Liver (tissue), 9 donors: ENCODE measurements around the gene ARHGAP23. TPM values are rescaled to one million over a fixed set of nuclear protein-coding genes. Genes with fewer than 3 reads are reported as not detected.
"Not testable (repeated sequence)": the region's sequence is repeated elsewhere in the genome, so short reads cannot be mapped to it uniquely, and the experiment has no call there.

Experiments used
- DNase-seq: peaks from one replicate; pipeline ENCODE4 v3.0.0-alpha.2; 2017; ENCODE audit warnings: low spot score
- H3K27ac ChIP-seq, 2 donors: one replicate each; pipeline ENCODE4 v1.7.0; 2013; ENCODE audit warnings: inconsistent platforms in 2 of 2, low read length in 2 of 2, control low read depth in 1 of 2, low read depth in 1 of 2, mild to moderate bottlenecking in 1 of 2
- H3K27me3 ChIP-seq, 4 donors: one replicate each; pipeline versions ENCODE4 v1.6.1 to v1.7.0; 2013; ENCODE audit warnings: low read length in 3 of 4, inconsistent platforms in 1 of 4, mild to moderate bottlenecking in 1 of 4, moderate library complexity in 1 of 4; ENCODE audit not compliant: control insufficient read depth in 4 of 4, insufficient read depth in 4 of 4
- H3K36me3 ChIP-seq, 4 donors: one replicate each; pipeline versions ENCODE4 v1.6.1 to v1.7.0; 2013; ENCODE audit warnings: low read length in 3 of 4, mild to moderate bottlenecking in 3 of 4, low read depth in 1 of 4, moderate library complexity in 1 of 4; ENCODE audit not compliant: control insufficient read depth in 4 of 4, insufficient read depth in 3 of 4
- H3K4me1 ChIP-seq, 4 donors: one replicate each; pipeline versions ENCODE4 v1.6.1 to v1.7.0; 2013; ENCODE audit warnings: low read length in 3 of 4, mild to moderate bottlenecking in 3 of 4, moderate library complexity in 1 of 4; ENCODE audit not compliant: control insufficient read depth in 4 of 4, insufficient read depth in 4 of 4
- H3K4me3 ChIP-seq, 3 donors: one replicate each; pipeline versions ENCODE4 v1.6.1 to v1.7.0; 2013; ENCODE audit warnings: low read length in 3 of 3, control low read depth in 1 of 3, low read depth in 1 of 3, mild to moderate bottlenecking in 1 of 3
- H3K9ac ChIP-seq, 2 donors: one replicate each; pipeline ENCODE4 v1.7.0; 2013; ENCODE audit warnings: low read length in 2 of 2, mild to moderate bottlenecking in 2 of 2, moderate library complexity in 2 of 2, control low read depth in 1 of 2, low read depth in 1 of 2
- H3K9me3 ChIP-seq, 4 donors: one replicate each; pipeline versions ENCODE4 v1.6.1 to v1.7.0; 2013; ENCODE audit warnings: low read length in 3 of 4; ENCODE audit not compliant: control insufficient read depth in 4 of 4
- EGR1 ChIP-seq, 2 donors: IDR thresholded peaks; 2 replicates each; pipeline ENCODE4 v1.6.1; 2016 to 2018; ENCODE audit warnings: antibody characterized with exemption in 2 of 2, low read depth in 2 of 2
- GABPA ChIP-seq, 2 donors: IDR thresholded peaks in 1 of 2; conservative IDR thresholded peaks in 1 of 2; 2 replicates each; pipeline ENCODE4 v1.6.1; 2016; ENCODE audit warnings: antibody characterized with exemption in 2 of 2, mild to moderate bottlenecking in 1 of 2, moderate library complexity in 1 of 2
- HNF4A ChIP-seq, 2 donors: conservative IDR thresholded peaks; 2 replicates each; pipeline ENCODE4 v1.6.1; 2016; ENCODE audit warnings: antibody characterized with exemption in 2 of 2, mild to moderate bottlenecking in 2 of 2
- NR2F2 ChIP-seq: IDR thresholded peaks from 2 replicates; pipeline ENCODE4 v1.6.1; 2016; ENCODE audit warnings: antibody characterized with exemption
- RAD21 ChIP-seq, 2 donors: IDR thresholded peaks; 2 replicates each; pipeline ENCODE4 v1.6.1; 2016; ENCODE audit warnings: antibody characterized with exemption in 2 of 2, mild to moderate bottlenecking in 2 of 2
- REST ChIP-seq: IDR thresholded peaks from 2 replicates; pipeline ENCODE4 v1.6.1; 2016; ENCODE audit warnings: antibody characterized with exemption, mild to moderate bottlenecking
- RXRA ChIP-seq, 2 donors: IDR thresholded peaks; 2 replicates each; pipeline ENCODE4 v1.6.1; 2017 to 2018; ENCODE audit warnings: antibody characterized with exemption in 2 of 2, mild to moderate bottlenecking in 1 of 2
- SP1 ChIP-seq: IDR thresholded peaks from 2 replicates; pipeline ENCODE4 v1.6.1; 2018; ENCODE audit warnings: antibody characterized with exemption, mild to moderate bottlenecking
- YY1 ChIP-seq: IDR thresholded peaks from 2 replicates; pipeline ENCODE4 v1.6.1; 2016; ENCODE audit warnings: antibody characterized with exemption, mild to moderate bottlenecking
- WGBS: extraction: QIAGEN DNeasy Blood & Tissue Kit; methylation state at CpG from one replicate; pipeline ENCODE4 v1.1.7; 2013; 5-methylcytosine and 5-hydroxymethylcytosine counted together
- polyA plus RNA-seq, 2 donors: library from polyadenylated mRNA; stranded (reverse) in 1 of 2; unstranded in 1 of 2; fragments of 200-250 nt in 1 of 2; fragments of >200 nt in 1 of 2; fragmentation: Nextera tagmentation in 1 of 2; extraction: Ambion mirVana in 1 of 2; gene quantifications; one replicate each; pipeline versions ENCODE4 v1.2.1 to v1.2.3, GENCODE V29; 2013 to 2015
- total RNA-seq, 2 donors: library from RNA; depleted of rRNA; stranded (reverse); fragments of >200 nt; gene quantifications; one replicate each; pipeline ENCODE4 v1.2.3, GENCODE V29; 2014
- TF ChIP-seq, protein P1 (sequence below): IDR thresholded peaks from 2 replicates; pipeline ENCODE4 v1.6.1; 2016; ENCODE audit warnings: antibody characterized with exemption
- TF ChIP-seq, protein P2 (sequence below): IDR thresholded peaks from 2 replicates; pipeline ENCODE4 v1.6.1; 2016; ENCODE audit warnings: antibody characterized with exemption
- donor health status: healthy.
- donor health status: healthy.
- donor health status: healthy.
- donor health status: healthy.
- donor health status: healthy.

ARHGAP23 gene
- total and polyA plus RNA-seq, 4 donors: 0.28 to 31.8 (median 4.6) TPM

DNA sequence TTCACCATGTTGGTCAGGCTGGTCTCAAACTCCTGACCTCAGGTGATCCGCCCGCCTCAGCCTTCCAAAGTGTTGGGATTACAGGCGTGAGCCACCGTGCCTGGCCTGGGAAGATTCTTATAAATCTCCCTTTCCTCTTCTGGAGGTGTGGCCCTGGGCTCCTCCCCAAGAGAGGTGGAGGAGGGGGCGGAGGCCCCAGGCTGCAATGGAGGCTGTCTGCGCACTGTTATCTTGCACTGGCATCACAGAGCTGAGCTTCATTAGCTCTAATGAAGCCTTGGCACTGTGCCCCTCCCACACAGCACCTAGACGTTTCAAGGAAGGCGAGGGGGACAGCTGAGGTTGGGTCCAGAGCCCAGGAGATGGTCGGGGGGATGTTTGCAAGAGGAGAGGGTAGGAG lies 7.5 kb downstream of the ARHGAP23 start:
- no peak overlapping the region for H3K9ac ChIP-seq
- no peak overlapping the region for H3K27ac ChIP-seq
- no peaks in the 10 kb centered on the region for H3K4me1 ChIP-seq
- H3K4me3 ChIP-seq: no peak overlapping the region
- no peaks in the 10 kb centered on the region for H3K36me3 ChIP-seq
- H3K9me3 ChIP-seq: no peaks in the 10 kb centered on the region
- WGBS: 78% methylated on average over 9 of the region's 9 CpGs
- TF ChIP-seq NR2F2: no peak
- no peak for DNase-seq
- H3K27me3 ChIP-seq: no peaks in the 10 kb centered on the region

- Histone ChIP-seq H3K4me3 (no peak overlapping the region), H3K9me3 (no peaks in the 10 kb centered on the region), H3K4me1 (no peaks in the 10 kb centered on the region), H3K36me3 (no peaks in the 10 kb centered on the region), H3K27ac (no peak overlapping the region), H3K27me3 (no peaks in the 10 kb centered on the region), H3K9ac (no peak overlapping the region)
- TF ChIP-seq YY1 (no peak), NR2F2 (no peak), RXRA (IDR thresholded peaks at IDR 0.05) (no peak), GABPA (IDR thresholded peaks at IDR 0.05 in 1 of 2, conservative IDR thresholded peaks at IDR 0.05 in 1 of 2) (no peak), SP1 (no peak), RAD21 (IDR thresholded peaks at IDR 0.05) (no peak), REST (no peak), HNF4A (conservative IDR thresholded peaks at IDR 0.05) (no peak), EGR1 (IDR thresholded peaks at IDR 0.05; ENCODE audit: low read depth in 2 of 2) (no peak)
- TF ChIP-seq, protein P1, sequence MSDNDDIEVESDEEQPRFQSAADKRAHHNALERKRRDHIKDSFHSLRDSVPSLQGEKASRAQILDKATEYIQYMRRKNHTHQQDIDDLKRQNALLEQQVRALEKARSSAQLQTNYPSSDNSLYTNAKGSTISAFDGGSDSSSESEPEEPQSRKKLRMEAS: no peak
- TF ChIP-seq, protein P2, sequence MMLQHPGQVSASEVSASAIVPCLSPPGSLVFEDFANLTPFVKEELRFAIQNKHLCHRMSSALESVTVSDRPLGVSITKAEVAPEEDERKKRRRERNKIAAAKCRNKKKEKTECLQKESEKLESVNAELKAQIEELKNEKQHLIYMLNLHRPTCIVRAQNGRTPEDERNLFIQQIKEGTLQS: no peak
- WGBS: 73% methylated on average over 11 of the region's 11 CpGs
- no peak for DNase-seq
Observed at GRCh38 chr17:38436386-38436785, 8.1 kb downstream of the ARHGAP23 start.

DNA sequence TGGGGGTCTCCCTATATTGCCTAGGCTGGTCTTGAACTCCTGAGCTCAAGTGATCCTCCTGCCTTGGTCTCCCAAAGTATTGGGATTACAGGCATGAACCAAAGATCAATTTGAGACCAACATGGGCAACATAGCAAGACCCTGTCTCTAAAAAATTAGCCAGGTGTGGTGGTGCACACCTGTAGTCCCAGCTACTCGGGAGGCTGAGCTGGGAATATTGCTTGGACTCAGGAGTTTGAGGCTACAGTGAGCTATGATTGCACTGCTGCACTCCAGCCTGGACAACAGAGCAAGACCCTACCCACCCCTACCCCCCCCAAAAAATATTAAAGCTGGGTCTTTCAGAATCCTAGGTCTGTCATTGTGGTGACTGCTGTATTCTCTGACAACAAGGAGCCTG lies 9.0 kb downstream of the ARHGAP23 start:
- H3K27me3 ChIP-seq, H3K4me1 ChIP-seq, H3K9ac ChIP-seq, DNase-seq, H3K36me3 ChIP-seq, H3K27ac ChIP-seq, H3K4me3 ChIP-seq, H3K9me3 ChIP-seq: not testable (repeated sequence)
- WGBS: 88% methylated on average over 1 of the region's 1 CpG
